GM06990 (cell line): Measurements from ENCODE around the gene CPXM2.

Experiments
- DNase-seq: peaks from one replicate; pipeline ENCODE4 v3.0.0-alpha.2; 2011; ENCODE audit not compliant: insufficient read length; ENCODE audit errors: extremely low read depth
- H3K27me3 ChIP-seq: replicated peaks from 2 replicates; pipeline ENCODE4 v1.6.0; 2011; ENCODE audit warnings: low read length; ENCODE audit not compliant: control insufficient read depth, insufficient read depth
- H3K36me3 ChIP-seq: 2 replicates; pipeline ENCODE4 v1.5.1; 2011; ENCODE audit warnings: low read length; ENCODE audit not compliant: control insufficient read depth, insufficient read depth
- H3K4me3 ChIP-seq: replicated peaks from 2 replicates; pipeline ENCODE4 v1.5.1; 2011; ENCODE audit warnings: low read depth, mild to moderate bottlenecking, control low read depth, low read length
- TF ChIP-seq, protein P1 (sequence below): IDR thresholded peaks from 2 replicates; pipeline ENCODE4 v1.5.1; 2011; ENCODE audit warnings: low read length, control low read depth, mild to moderate bottlenecking, inconsistent platforms; ENCODE audit not compliant: insufficient read depth, poor library complexity, severe bottlenecking

The CPXM2 gene

GRCh38 chr10:123831259-123831658, 60.3 kb downstream of the CPXM2 start:
- no peak for DNase-seq
- TF ChIP-seq, protein P1, sequence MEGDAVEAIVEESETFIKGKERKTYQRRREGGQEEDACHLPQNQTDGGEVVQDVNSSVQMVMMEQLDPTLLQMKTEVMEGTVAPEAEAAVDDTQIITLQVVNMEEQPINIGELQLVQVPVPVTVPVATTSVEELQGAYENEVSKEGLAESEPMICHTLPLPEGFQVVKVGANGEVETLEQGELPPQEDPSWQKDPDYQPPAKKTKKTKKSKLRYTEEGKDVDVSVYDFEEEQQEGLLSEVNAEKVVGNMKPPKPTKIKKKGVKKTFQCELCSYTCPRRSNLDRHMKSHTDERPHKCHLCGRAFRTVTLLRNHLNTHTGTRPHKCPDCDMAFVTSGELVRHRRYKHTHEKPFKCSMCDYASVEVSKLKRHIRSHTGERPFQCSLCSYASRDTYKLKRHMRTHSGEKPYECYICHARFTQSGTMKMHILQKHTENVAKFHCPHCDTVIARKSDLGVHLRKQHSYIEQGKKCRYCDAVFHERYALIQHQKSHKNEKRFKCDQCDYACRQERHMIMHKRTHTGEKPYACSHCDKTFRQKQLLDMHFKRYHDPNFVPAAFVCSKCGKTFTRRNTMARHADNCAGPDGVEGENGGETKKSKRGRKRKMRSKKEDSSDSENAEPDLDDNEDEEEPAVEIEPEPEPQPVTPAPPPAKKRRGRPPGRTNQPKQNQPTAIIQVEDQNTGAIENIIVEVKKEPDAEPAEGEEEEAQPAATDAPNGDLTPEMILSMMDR: no peak
- Histone ChIP-seq H3K4me3 (no peak overlapping the region), H3K27me3 (no peaks in the 10 kb centered on the region), H3K36me3 (no peaks in the 10 kb centered on the region)

GRCh38 chr10:123821136-123821535, 70.5 kb downstream of the CPXM2 start:
- H3K36me3 ChIP-seq: no peaks in the 10 kb centered on the region
- no peak overlapping the region for H3K4me3 ChIP-seq
- TF ChIP-seq, protein P1: no peak
- H3K27me3 ChIP-seq: no peaks in the 10 kb centered on the region
- DNase-seq: no peak

GRCh38 chr10:123809632-123810031, 82.0 kb downstream of the CPXM2 start:
- Histone ChIP-seq H3K4me3 (no peak overlapping the region), H3K36me3 (no peaks in the 10 kb centered on the region), H3K27me3 (no peaks in the 10 kb centered on the region; the same call in 1 of the 2 replicates)
- TF ChIP-seq, protein P1: no peak
- no peak for DNase-seq

- no peaks in the 10 kb centered on the region for H3K36me3 ChIP-seq
- H3K4me3 ChIP-seq: no peak overlapping the region
- TF ChIP-seq, protein P1: no peak
- no peak for DNase-seq
- H3K27me3 ChIP-seq: no peaks in the 10 kb centered on the region; the same call in 1 of the 2 replicates
These were observed 82.7 kb downstream of the CPXM2 start for GRCh38 chr10:123808906-123809305.

- Histone ChIP-seq H3K27me3 (no peaks in the 10 kb centered on the region; the same call in 1 of the 2 replicates), H3K36me3 (no peaks in the 10 kb centered on the region), H3K4me3 (no peak overlapping the region)
- no peak for DNase-seq
- TF ChIP-seq, protein P1: no peak
These were observed 83.3 kb downstream of the CPXM2 start for GRCh38 chr10:123808286-123808685.

GRCh38 chr10:123807444-123808035, 84.1 kb downstream of the CPXM2 start:
- Histone ChIP-seq H3K4me3 (no peak overlapping the region), H3K27me3 (no peaks in the 10 kb centered on the region; the same call in 1 of the 2 replicates), H3K36me3 (no peaks in the 10 kb centered on the region)
- TF ChIP-seq, protein P1: no peak
- no peak for DNase-seq
